ENCODE measurements around the gene UXS1.

- TF ChIP-seq CTCF (IDR thresholded peaks at IDR 0.05) (no peak), POLR2A (IDR thresholded peaks at IDR 0.05) (no peak)
These were observed 130.9 kb downstream of the UXS1 start for GRCh38 chr2:106063181-106063580.
